Right cardiac atrium (tissue), 5 donors: Measurements from ENCODE around the gene NCAPH2. TPM values are rescaled to one million over a fixed set of nuclear protein-coding genes. Genes with fewer than 3 reads are reported as not detected.

Source experiments
- ATAC-seq, 2 donors: fragments of 200-7000 bp; cut with Tn5 transposase; one replicate each; pipeline versions ENCODE4 v1.8.0 to v1.9.1; 2020; ENCODE audit warnings: moderate library complexity in 2 of 2, mild to moderate bottlenecking in 1 of 2
- DNase-seq, 3 donors: peaks; one replicate each; pipeline ENCODE4 v3.0.0-alpha.2; 2020
- H3K27ac ChIP-seq: one replicate; pipeline ENCODE4 v1.5.1; 2013; ENCODE audit warnings: mild to moderate bottlenecking, low read length, control low read depth, moderate library complexity
- H3K27me3 ChIP-seq: one replicate; pipeline ENCODE4 v1.6.1; 2013; ENCODE audit not compliant: control insufficient read depth, insufficient read depth
- H3K4me1 ChIP-seq: one replicate; pipeline ENCODE4 v1.6.1; 2013; ENCODE audit warnings: low read length; ENCODE audit not compliant: control insufficient read depth, insufficient read depth
- H3K4me3 ChIP-seq: one replicate; pipeline ENCODE4 v1.5.1; 2013; ENCODE audit warnings: low read length, control low read depth
- H3K9me3 ChIP-seq: one replicate; pipeline ENCODE4 v1.6.1; 2013; ENCODE audit warnings: low read length; ENCODE audit not compliant: control insufficient read depth
- WGBS: extraction: QIAGEN DNeasy Blood & Tissue Kit; methylation state at CpG from one replicate; pipeline ENCODE4 v1.1.7; 2013; 5-methylcytosine and 5-hydroxymethylcytosine counted together
- intact Hi-C, 4 donors: fragments of 100-400 bp; cut with DNase I; formaldehyde crosslinking; loops; one replicate each; pipeline versions ENCODE4 v1.11.0 to v1.14.0; 2022 to 2023
- polyA plus RNA-seq: library from polyadenylated mRNA; stranded (reverse); fragments of 200-250 nt; gene quantifications from one replicate; pipeline ENCODE4 v1.2.3, GENCODE V29; 2013
- total RNA-seq, 4 donors: library from RNA; stranded (reverse); fragmentation: NEBNext Ultra II Directional; extraction: Animal tissue kit (Norgen Biotek cat#: 25700); gene quantifications; one replicate each; pipeline ENCODE4 v1.2.1, GENCODE V29; 2021
- donor health status: healthy with polysubstance abuse.
- donor health status: DM: no; HTN: yes; CAD: no.
- donor health status: DM: no; HTN: no; CAD: no.
- donor health status: DM: no; HTN: yes; CAD: no; lungs with severe emphysema.
- donor health status: DM: yes; HTN: yes; CAD: no.

The NCAPH2 gene
- total and polyA plus RNA-seq, 5 donors: 23.3 to 35.0 (median 28.9) TPM

- no peaks in the 10 kb centered on the region for H3K4me1 ChIP-seq
- DNase-seq (peak in 1 of 3 donors; percentile 49), ATAC-seq (no peak)
- intact Hi-C loops: no loop called here
- H3K4me3 ChIP-seq: no peak overlapping the region
- H3K9me3 ChIP-seq: no peaks in the 10 kb centered on the region
- H3K27ac ChIP-seq: no peak overlapping the region
- WGBS: 63% methylated on average over 29 of the region's 29 CpGs
- no peaks in the 10 kb centered on the region for H3K27me3 ChIP-seq
These were observed 22.5 kb upstream of the NCAPH2 start for GRCh38 chr22:50485221-50486131.

- Histone ChIP-seq H3K27me3 (no peaks in the 10 kb centered on the region), H3K4me3 (no peak within 1 kb of the TSS), H3K27ac (no peak within 1 kb of the TSS), H3K9me3 (no peaks in the 10 kb centered on the region), H3K4me1 (no peaks in the 10 kb centered on the region)
- 64% methylated on average over 23 of the region's 23 CpGs for WGBS
- intact Hi-C loops: no loop called here
- DNase-seq: peak in 1 of 3 donors; percentile 11
- ATAC-seq: no peak
These were observed 21.3 kb upstream of the NCAPH2 start, which contains the start of gene MIOX for GRCh38 chr22:50486561-50487289. Gene MIOX (plus strand): TSS chr22:50486859. CDS start chr22:50486898, 39 bp downstream.

- WGBS: 78% methylated on average over 23 of the region's 23 CpGs
- no peaks in the 10 kb centered on the region for H3K4me1 ChIP-seq
- no peak overlapping the region for H3K27ac ChIP-seq
- H3K4me3 ChIP-seq: no peak overlapping the region
- peak in 1 of 3 donors; percentile 14 for DNase-seq
- intact Hi-C loops: no loop called here
- H3K9me3 ChIP-seq: no peaks in the 10 kb centered on the region
- no peak for ATAC-seq
- H3K27me3 ChIP-seq: no peaks in the 10 kb centered on the region
These were observed 20.6 kb upstream of the NCAPH2 start for GRCh38 chr22:50487290-50488005.

GRCh38 chr22:50488006-50488677 lies 19.9 kb upstream of the NCAPH2 start:
- Histone ChIP-seq H3K9me3 (no peaks in the 10 kb centered on the region), H3K4me3 (no peak overlapping the region), H3K4me1 (no peaks in the 10 kb centered on the region), H3K27ac (no peak overlapping the region), H3K27me3 (no peaks in the 10 kb centered on the region)
- ATAC-seq: peak in 1 of 2 donors; percentile 6
- intact Hi-C loops: no loop called here
- 80% methylated on average over 18 of the region's 18 CpGs for WGBS
- DNase-seq: peak in 1 of 3 donors; percentile 41

GRCh38 chr22:50488886-50489285 lies 19.1 kb upstream of the NCAPH2 start:
- Histone ChIP-seq H3K27me3 (no peaks in the 10 kb centered on the region), H3K27ac (no peak overlapping the region), H3K9me3 (no peaks in the 10 kb centered on the region), H3K4me1 (no peaks in the 10 kb centered on the region), H3K4me3 (no peak overlapping the region)
- ATAC-seq (no peak), DNase-seq (peak in 1 of 3 donors; percentile 17)
- 66% methylated on average over 19 of the region's 19 CpGs for WGBS
- intact Hi-C loops: no loop called here

- 87% methylated on average over 31 of the region's 31 CpGs for WGBS
- ATAC-seq: no peak
- peak in 1 of 3 donors; percentile 42 for DNase-seq
- H3K4me3 ChIP-seq: no peak overlapping the region
- H3K4me1 ChIP-seq: no peaks in the 10 kb centered on the region
- intact Hi-C loops: loop anchor here in 1 of 4 donors (10.0 kb wide), 1 partner anchor 115 kb away; the partner anchor contains the start of gene MAPK8IP2
- H3K27ac ChIP-seq: no peak overlapping the region
- no peaks in the 10 kb centered on the region for H3K9me3 ChIP-seq
- no peaks in the 10 kb centered on the region for H3K27me3 ChIP-seq
These were observed 18.4 kb upstream of the NCAPH2 start for GRCh38 chr22:50489363-50490243.

GRCh38 chr22:50490531-50491308 lies 17.3 kb upstream of the NCAPH2 start:
- Histone ChIP-seq H3K27ac (no peak overlapping the region), H3K4me1 (no peaks in the 10 kb centered on the region), H3K27me3 (no peaks in the 10 kb centered on the region), H3K4me3 (no peak overlapping the region), H3K9me3 (no peaks in the 10 kb centered on the region)
- DNase-seq (no peak), ATAC-seq (no peak)
- WGBS: 62% methylated on average over 27 of the region's 27 CpGs
- intact Hi-C loops: loop anchor here in 1 of 4 donors (10.0 kb wide), 1 partner anchor 114 kb away; the partner anchor contains the start of gene MAPK8IP2

GRCh38 chr22:50497093-50497492 lies 10.9 kb upstream of the NCAPH2 start:
- ATAC-seq: no peak
- Histone ChIP-seq H3K4me1 (no peaks in the 10 kb centered on the region), H3K27me3 (no peaks in the 10 kb centered on the region), H3K4me3 (no peak overlapping the region), H3K27ac (no peak overlapping the region), H3K9me3 (no peaks in the 10 kb centered on the region)
- DNase-seq: no peak
- intact Hi-C loops: loop anchor here in 1 of 4 donors (10.0 kb wide), 1 partner anchor 108 kb away; the partner anchor contains the start of gene MAPK8IP2
- 90% methylated on average over 6 of the region's 6 CpGs for whole genome bisulfite sequencing

- H3K27me3 ChIP-seq: no peaks in the 10 kb centered on the region
- H3K9me3 ChIP-seq: no peaks in the 10 kb centered on the region
- intact Hi-C loops: loop anchor here in 1 of 4 donors (10.0 kb wide), 1 partner anchor 106 kb away; the partner anchor contains the start of gene MAPK8IP2
- 17% methylated on average over 13 of the region's 13 CpGs for WGBS
- no peak overlapping the region for H3K4me3 ChIP-seq
- DNase-seq (peak; percentile 49 to 67 (median 63)), ATAC-seq (peak; percentile 73 to 79)
- H3K27ac ChIP-seq: no peak overlapping the region
- no peaks in the 10 kb centered on the region for H3K4me1 ChIP-seq
These were observed 9.6 kb upstream of the NCAPH2 start for GRCh38 chr22:50498322-50498890.
